HG03045 (cell line): ENCODE data around the gene IL32.

Experiments
- ATAC-seq: cut with Tn5 transposase; IDR thresholded peaks from one replicate; pipeline ENCODE4 v1.9.1; 2021; ENCODE audit warnings: mild to moderate bottlenecking, moderate library complexity; ENCODE audit not compliant: unreplicated experiment

The IL32 gene

GRCh38 chr16:3027983-3028715 lies 37.3 kb upstream of the IL32 start:
- ATAC-seq: no peak

- no peak for ATAC-seq
Observed at GRCh38 chr16:3028716-3029319, 36.6 kb upstream of the IL32 start.

- ATAC-seq: no peak
Observed at GRCh38 chr16:3029491-3030221, 35.8 kb upstream of the IL32 start.

GRCh38 chr16:3030222-3031212 lies 34.9 kb upstream of the IL32 start:
- ATAC-seq: no peak

- ATAC-seq: no peak
Observed at GRCh38 chr16:3032624-3033023, 32.8 kb upstream of the IL32 start.

GRCh38 chr16:3035289-3035971 lies 30.0 kb upstream of the IL32 start:
- ATAC-seq: no peak

- no peak for ATAC-seq
Observed at GRCh38 chr16:3035972-3036725, 29.3 kb upstream of the IL32 start.

- no peak for ATAC-seq
Observed at GRCh38 chr16:3036726-3037315, 28.6 kb upstream of the IL32 start, which contains the start of gene BICDL2. BICDL2 (minus strand) TSS chr16:3036944; CDS start chr16:3035496, 1,448 bp downstream.

- ATAC-seq: no peak
Observed at GRCh38 chr16:3038256-3038655, 27.2 kb upstream of the IL32 start.

- no peak for ATAC-seq
Observed at GRCh38 chr16:3038896-3039295, 26.5 kb upstream of the IL32 start.

GRCh38 chr16:3042376-3042775 lies 23.1 kb upstream of the IL32 start:
- no peak for ATAC-seq

- ATAC-seq: no peak
Observed at GRCh38 chr16:3044708-3045107, 20.7 kb upstream of the IL32 start.

GRCh38 chr16:3045758-3046640 lies 19.4 kb upstream of the IL32 start, which contains the start of gene MMP25:
MMP25 (plus strand) TSS chr16:3046561; CDS start chr16:3046918, 357 bp downstream.
- ATAC-seq: no peak

- no peak for ATAC-seq
Observed at GRCh38 chr16:3046641-3047386, 18.6 kb upstream of the IL32 start.

GRCh38 chr16:3047387-3047720 lies 18.1 kb upstream of the IL32 start:
- ATAC-seq: no peak

GRCh38 chr16:3049921-3050481 lies 15.4 kb upstream of the IL32 start:
- no peak for ATAC-seq

GRCh38 chr16:3050487-3050886 lies 15.0 kb upstream of the IL32 start:
- ATAC-seq: no peak
